Eye (tissue), 1 donor: Measurements from ENCODE around the gene IL36RN.
A peak's percentile ranks its signal among the peaks of the same experiment; 100 is the strongest.

Experiments used
- DNase-seq: peaks from one replicate; pipeline ENCODE4 v3.0.0-alpha.2; 2015

Gene IL36RN

GRCh38 chr2:113050921-113051895, 7.8 kb upstream of the IL36RN start:
- DNase-seq = no peak

- DNase-seq = no peak
Measured at GRCh38 chr2:113052396-113052917, 6.5 kb upstream of the IL36RN start, which contains the start of gene IL36B. Gene IL36B (minus strand): TSS chr2:113052867.

- no peak for DNase-seq
Measured at GRCh38 chr2:113053666-113054065, 5.3 kb upstream of the IL36RN start.

GRCh38 chr2:113054066-113054465, 4.9 kb upstream of the IL36RN start:
- DNase-seq = no peak

GRCh38 chr2:113056521-113056920, 2.5 kb upstream of the IL36RN start:
- DNase-seq = no peak

- DNase-seq = no peak
Measured at GRCh38 chr2:113057117-113057516, 1.9 kb upstream of the IL36RN start.

GRCh38 chr2:113058411-113058994, 495 bp upstream of the IL36RN start:
- peak; percentile 35 for DNase-seq

- DNase-seq = no peak
Measured at GRCh38 chr2:113060396-113060795, 1.4 kb downstream of the IL36RN start.

- no peak for DNase-seq
Measured at GRCh38 chr2:113060796-113061195, 1.8 kb downstream of the IL36RN start.

GRCh38 chr2:113061241-113061640, 2.2 kb downstream of the IL36RN start:
- DNase-seq = no peak

- DNase-seq = no peak
Measured at GRCh38 chr2:113061896-113062770, 3.1 kb downstream of the IL36RN start.

GRCh38 chr2:113064281-113064680, 5.3 kb downstream of the IL36RN start:
- no peak for DNase-seq

GRCh38 chr2:113064898-113065297, 5.9 kb downstream of the IL36RN start:
- DNase-seq = no peak

- DNase-seq = no peak
Measured at GRCh38 chr2:113067681-113068080, 8.7 kb downstream of the IL36RN start, which contains the start of gene IL1F10. Gene IL1F10 (plus strand): TSS chr2:113067970. CDS start chr2:113072739, 4,769 bp downstream.

- DNase-seq = no peak
Measured at GRCh38 chr2:113068249-113068648, 9.3 kb downstream of the IL36RN start.

- no peak for DNase-seq
Measured at GRCh38 chr2:113068706-113069485, 9.9 kb downstream of the IL36RN start.

GRCh38 chr2:113069676-113070605, 10.9 kb downstream of the IL36RN start:
- DNase-seq = no peak

- no peak for DNase-seq
Measured at GRCh38 chr2:113070606-113070975, 11.6 kb downstream of the IL36RN start.

GRCh38 chr2:113072584-113072983, 13.6 kb downstream of the IL36RN start:
- DNase-seq = no peak

GRCh38 chr2:113073325-113073834, 14.4 kb downstream of the IL36RN start:
- DNase-seq = no peak

GRCh38 chr2:113075030-113075429, 16.0 kb downstream of the IL36RN start:
- DNase-seq = no peak
